H9 (cell line): ENCODE measurements around the gene DDX1. TPM values are rescaled to one million over a fixed set of nuclear protein-coding genes. Genes with fewer than 3 reads are reported as not detected.

Experiments
- DNase-seq: peaks from one replicate; pipeline ENCODE4 v3.0.0-alpha.2; 2017
- H2AFZ ChIP-seq: one replicate; pipeline ENCODE4 v1.6.1; 2013; ENCODE audit warnings: mild to moderate bottlenecking, low read length, control low read depth, moderate library complexity
- H2AK5ac ChIP-seq: 2 replicates; pipeline ENCODE4 v1.6.1; 2013; ENCODE audit warnings: low read length, control low read depth, mixed read lengths; ENCODE audit not compliant: insufficient read length
- H2BK120ac ChIP-seq: one replicate; pipeline ENCODE4 v1.6.1; 2013; ENCODE audit warnings: low read depth, mild to moderate bottlenecking, low read length, control low read depth, inconsistent platforms; ENCODE audit not compliant: poor library complexity, severe bottlenecking
- H2BK12ac ChIP-seq: 2 replicates; pipeline ENCODE4 v1.6.1; 2013; ENCODE audit warnings: low read length, control low read depth, mixed read lengths, low read depth; ENCODE audit not compliant: insufficient read length
- H2BK15ac ChIP-seq: 2 replicates; pipeline ENCODE4 v1.6.1; 2013; ENCODE audit warnings: low read depth, low read length, control low read depth
- H2BK20ac ChIP-seq: one replicate; pipeline ENCODE4 v1.6.1; 2013; ENCODE audit warnings: low read depth, mild to moderate bottlenecking, low read length, control low read depth, inconsistent platforms; ENCODE audit not compliant: poor library complexity, severe bottlenecking
- H2BK5ac ChIP-seq: 2 replicates; pipeline ENCODE4 v1.6.1; 2013; ENCODE audit warnings: low read length, control low read depth, mixed read lengths; ENCODE audit not compliant: insufficient read length
- H3K14ac ChIP-seq: 2 replicates; pipeline ENCODE4 v1.6.1; 2013; ENCODE audit warnings: low read length, control low read depth; ENCODE audit not compliant: insufficient read depth
- H3K18ac ChIP-seq: 2 replicates; pipeline ENCODE4 v1.6.1; 2013; ENCODE audit warnings: low read depth, mild to moderate bottlenecking, mixed read lengths, low read length, control low read depth; ENCODE audit not compliant: insufficient read length
- H3K23ac ChIP-seq: 2 replicates; pipeline ENCODE4 v1.6.1; 2013; ENCODE audit warnings: low read length, control low read depth, mixed read lengths, low read depth; ENCODE audit not compliant: insufficient read length
- H3K23me2 ChIP-seq: 2 replicates; pipeline ENCODE4 v1.6.1; 2013; ENCODE audit warnings: low read depth, mild to moderate bottlenecking, mixed read lengths, low read length, control low read depth; ENCODE audit not compliant: insufficient read length, poor library complexity, severe bottlenecking
- H3K27ac ChIP-seq: 2 replicates; pipeline ENCODE4 v1.5.1; 2013; ENCODE audit warnings: low read length, control low read depth, mixed read lengths, low read depth; ENCODE audit not compliant: insufficient read length
- H3K27me3 ChIP-seq: 2 replicates; pipeline ENCODE4 v1.6.1; 2013; ENCODE audit warnings: low read length, control low read depth, inconsistent platforms; ENCODE audit not compliant: insufficient read depth
- H3K4ac ChIP-seq: 2 replicates; pipeline ENCODE4 v1.6.1; 2013; ENCODE audit warnings: low read depth, mild to moderate bottlenecking, control low read depth, inconsistent platforms, low read length, moderate library complexity
- H3K4me1 ChIP-seq: 2 replicates; pipeline ENCODE4 v1.6.1; 2013; ENCODE audit warnings: low read length, control low read depth, inconsistent platforms; ENCODE audit not compliant: insufficient read depth
- H3K4me2 ChIP-seq: 2 replicates; pipeline ENCODE4 v1.6.1; 2013; ENCODE audit warnings: low read length, control low read depth, mixed read lengths; ENCODE audit not compliant: insufficient read length, insufficient read depth
- H3K56ac ChIP-seq: 2 replicates; pipeline ENCODE4 v1.6.1; 2013; ENCODE audit warnings: low read depth, mild to moderate bottlenecking, mixed read lengths, low read length, control low read depth; ENCODE audit not compliant: insufficient read length
- H3K79me1 ChIP-seq: 2 replicates; pipeline ENCODE4 v1.6.1; 2013; ENCODE audit warnings: low read depth, mild to moderate bottlenecking, moderate library complexity, low read length, control low read depth, inconsistent platforms; ENCODE audit not compliant: insufficient read depth, poor library complexity, severe bottlenecking
- H3K79me2 ChIP-seq: 2 replicates; pipeline ENCODE4 v1.6.1; 2013; ENCODE audit warnings: low read length, control low read depth, inconsistent platforms; ENCODE audit not compliant: insufficient read depth
- H3K9ac ChIP-seq: 2 replicates; pipeline ENCODE4 v1.6.1; 2013; ENCODE audit warnings: low read length, control low read depth, mixed read lengths; ENCODE audit not compliant: insufficient read length; ENCODE audit errors: extremely low read depth
- H3K9me3 ChIP-seq: one replicate; pipeline ENCODE4 v1.6.1; 2013; ENCODE audit warnings: low read depth, low read length, inconsistent platforms; ENCODE audit not compliant: control insufficient read depth
- H3T11ph ChIP-seq: one replicate; pipeline ENCODE4 v1.6.1; 2013; ENCODE audit warnings: mild to moderate bottlenecking, low read length, control low read depth, inconsistent platforms
- H4K20me1 ChIP-seq: one replicate; pipeline ENCODE4 v1.6.1; 2013; ENCODE audit not compliant: control insufficient read depth, insufficient read length, insufficient read depth
- H4K5ac ChIP-seq: 2 replicates; pipeline ENCODE4 v1.6.1; 2013; ENCODE audit warnings: low read depth, mild to moderate bottlenecking, mixed read lengths, low read length, control low read depth; ENCODE audit not compliant: insufficient read length
- H4K8ac ChIP-seq: replicated peaks from 2 replicates; pipeline ENCODE4 v1.6.1; 2013; ENCODE audit warnings: low read length, control low read depth, mixed read lengths, low read depth; ENCODE audit not compliant: insufficient read length
- H4K91ac ChIP-seq: 2 replicates; pipeline ENCODE4 v1.6.1; 2013; ENCODE audit warnings: low read depth, mild to moderate bottlenecking, moderate library complexity, mixed read lengths, low read length, control low read depth; ENCODE audit not compliant: insufficient read length
- H3K27ac Mint-ChIP-seq, 3 experiments: 2 replicates in 2 of 3; 3 replicates in 1 of 3; pipeline ENCODE4 v1.8.0; 2020 to 2021; ENCODE audit warnings: mixed read lengths in 3 of 3, mild to moderate bottlenecking in 1 of 3, moderate library complexity in 1 of 3
- H3K27me3 Mint-ChIP-seq: 2 replicates; pipeline ENCODE4 v1.8.0; 2021; ENCODE audit warnings: low read depth, mild to moderate bottlenecking, moderate library complexity, mixed read lengths
- H3K36me3 Mint-ChIP-seq, 3 experiments: 2 replicates in 2 of 3; 3 replicates in 1 of 3; pipeline ENCODE4 v1.8.0; 2020 to 2021; ENCODE audit warnings: low read depth in 3 of 3, mixed read lengths in 3 of 3; ENCODE audit not compliant: insufficient read depth in 1 of 3
- H3K4me1 Mint-ChIP-seq, 2 experiments: 2 replicates each; pipeline ENCODE4 v1.8.0; 2020; ENCODE audit warnings: mixed read lengths in 2 of 2
- H3K4me3 Mint-ChIP-seq, 2 experiments: 2 replicates in 1 of 2; 3 replicates in 1 of 2; pipeline ENCODE4 v1.8.0; 2020 to 2021; ENCODE audit warnings: mild to moderate bottlenecking in 2 of 2, mixed read lengths in 2 of 2, moderate library complexity in 1 of 2
- H3K9me3 Mint-ChIP-seq, 2 experiments: 2 replicates in 1 of 2; 3 replicates in 1 of 2; pipeline ENCODE4 v1.8.0; 2020; ENCODE audit warnings: mild to moderate bottlenecking in 2 of 2, mixed read lengths in 2 of 2, moderate library complexity in 1 of 2
- CTCF ChIP-seq: fragments of 200-600 bp; sonication (generic); conservative IDR thresholded peaks from 3 replicates; pipeline ENCODE4 v1.8.0; 2021; ENCODE audit warnings: antibody characterized with exemption, mild to moderate bottlenecking
- WGBS: extraction: QIAGEN DNeasy Blood & Tissue Kit; methylation state at CpG from one replicate; pipeline ENCODE4 v1.1.7; 2013; ENCODE audit warnings: missing lambda C conversion rate, low lambda C conversion rate, mixed read lengths; ENCODE audit not compliant: insufficient read length; ENCODE audit errors: extremely low coverage; 5-methylcytosine and 5-hydroxymethylcytosine counted together
- total RNA-seq: library from RNA; stranded (reverse); gene quantifications from 2 replicates; pipeline ENCODE4 v1.2.1, GENCODE V29; 2021

Gene DDX1
- total RNA-seq, 1 experiment from 2014 or later: 120 TPM

DNA sequence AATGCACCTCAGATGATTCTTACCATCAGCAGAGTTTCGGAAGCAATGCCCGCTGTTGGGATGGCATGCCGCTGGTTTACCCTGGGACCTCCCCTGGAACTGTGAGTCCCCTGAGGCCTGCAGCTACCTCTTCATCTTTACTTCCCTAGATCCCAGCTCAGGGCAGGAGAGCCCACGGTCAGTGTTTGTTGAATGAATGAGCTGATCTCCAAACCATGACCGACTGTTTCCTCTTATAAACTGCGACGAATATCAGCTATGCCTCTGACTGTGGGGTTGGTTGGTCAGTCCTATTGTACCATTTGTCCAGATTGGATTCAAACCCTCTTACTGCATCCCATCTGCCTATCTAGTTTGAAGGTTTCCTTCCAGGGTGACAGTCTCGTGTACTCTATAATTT is 64.4 kb downstream of the DDX1 start:
- no peaks in the 10 kb centered on the region for H3K27me3 ChIP-seq
- H3K4me1 ChIP-seq: no peaks in the 10 kb centered on the region
- no peak overlapping the region for H3K23ac ChIP-seq
- no peak overlapping the region for H4K5ac ChIP-seq
- H2BK5ac ChIP-seq: no peak overlapping the region
- H3K79me1 ChIP-seq: no peaks in the 10 kb centered on the region
- H3K27me3 Mint-ChIP-seq: peaks cover 5% of the 10 kb centered on the region
- no peak overlapping the region for H3K18ac ChIP-seq
- H3K56ac ChIP-seq: no peak overlapping the region
- H3K23me2 ChIP-seq: no peaks in the 10 kb centered on the region
- H3K79me2 ChIP-seq: no peaks in the 10 kb centered on the region
- no peak overlapping the region for H3K14ac ChIP-seq
- peaks cover 5 to 7% of the 10 kb centered on the region in 2 experiments for H3K4me1 Mint-ChIP-seq
- H4K20me1 ChIP-seq: no peaks in the 10 kb centered on the region
- no peak overlapping the region for H4K91ac ChIP-seq
- no peaks in the 10 kb centered on the region; a peak in 1 of 7 replicates for H3K36me3 Mint-ChIP-seq
- no peak overlapping the region for H3K4me2 ChIP-seq
- DNase-seq: no peak
- no peak overlapping the region for H3T11ph ChIP-seq
- H2BK120ac ChIP-seq: no peak overlapping the region
- H3K9me3 ChIP-seq: no peaks in the 10 kb centered on the region
- no peak overlapping the region for H3K4me3 Mint-ChIP-seq
- TF ChIP-seq CTCF: no peak
- H3K9ac ChIP-seq: no peak overlapping the region
- H4K8ac ChIP-seq: no peak overlapping the region
- no peaks in the 10 kb centered on the region for H3K9me3 Mint-ChIP-seq
- H3K4ac ChIP-seq: no peak overlapping the region
- no peak overlapping the region for H2BK20ac ChIP-seq
- no peak overlapping the region for H3K27ac Mint-ChIP-seq
- H2AFZ ChIP-seq: no peak overlapping the region
- H2AK5ac ChIP-seq: no peak overlapping the region
- no peak overlapping the region for H3K27ac ChIP-seq
- H2BK15ac ChIP-seq: no peak overlapping the region
- no peak overlapping the region for H2BK12ac ChIP-seq
- WGBS: no CpG with 5 or more reads among the region's 8 CpGs
